GM18499 (cell line): ENCODE data around the gene CANT1.

Source experiments
- ATAC-seq: cut with Tn5 transposase; IDR thresholded peaks from one replicate; pipeline ENCODE4 v1.9.1; 2021; ENCODE audit warnings: moderate number of reproducible peaks; ENCODE audit not compliant: insufficient read depth, unreplicated experiment

Gene CANT1

DNA sequence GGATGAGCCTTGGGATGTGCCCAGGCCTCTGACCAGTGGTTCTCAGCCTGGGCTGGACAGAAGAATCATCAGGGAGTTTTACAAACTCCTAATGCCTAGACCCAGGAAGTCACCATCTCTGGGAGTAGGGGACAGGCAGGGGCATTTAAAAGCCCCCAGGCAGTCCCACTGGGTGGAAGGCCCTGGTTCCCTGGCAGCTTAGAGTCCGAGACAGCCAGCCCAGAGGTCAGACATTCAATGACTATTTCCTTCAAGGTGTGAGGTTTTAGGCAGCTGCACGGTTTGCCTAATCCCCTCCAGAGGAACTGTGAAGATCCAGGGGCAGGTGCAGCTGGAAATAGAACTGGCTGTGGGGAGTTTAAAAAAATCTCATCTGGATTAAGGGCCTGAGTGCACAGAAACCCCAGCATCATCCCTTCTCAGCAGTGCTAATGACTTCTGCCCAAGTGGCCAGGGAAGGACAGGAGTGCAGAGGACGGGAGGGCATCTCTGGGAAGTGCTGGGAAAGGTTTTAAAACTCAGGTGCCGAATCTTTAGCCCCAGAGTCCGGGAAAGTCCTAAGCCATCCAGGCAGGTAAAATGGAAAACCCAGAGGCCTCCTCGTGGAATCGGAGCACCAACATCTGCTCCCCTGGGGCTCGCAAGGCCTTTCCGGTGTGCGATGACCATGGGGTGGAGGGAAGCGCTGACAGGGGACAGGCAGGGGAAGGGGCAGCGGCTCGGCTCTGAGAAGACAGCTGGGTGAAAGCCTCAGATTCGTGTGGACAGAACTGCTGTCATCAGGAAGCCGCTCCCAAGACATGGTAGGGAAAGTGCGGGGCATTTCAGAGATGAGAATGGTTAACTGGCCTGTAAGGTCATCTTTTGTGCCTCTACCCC lies 28.3 kb downstream of the CANT1 start:
- no peak for ATAC-seq

DNA sequence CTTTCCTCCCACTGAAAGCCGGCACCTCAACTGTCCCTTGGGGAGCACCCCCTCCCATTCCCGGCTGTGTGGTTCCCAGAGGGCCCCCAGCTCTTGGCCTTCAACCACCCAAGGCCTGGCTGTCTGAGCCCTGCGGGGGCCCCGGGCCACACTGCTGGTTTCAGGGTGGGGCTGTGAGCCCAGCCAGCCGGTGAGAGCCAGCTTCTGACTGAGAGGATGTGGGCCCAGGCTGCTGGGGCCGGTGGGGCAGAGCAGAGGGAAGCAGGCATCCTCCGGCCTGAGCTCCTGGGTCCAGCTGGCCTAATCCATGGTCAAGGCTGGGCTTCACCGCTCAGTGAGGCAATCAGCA lies 29.0 kb downstream of the CANT1 start:
- ATAC-seq = no peak

DNA sequence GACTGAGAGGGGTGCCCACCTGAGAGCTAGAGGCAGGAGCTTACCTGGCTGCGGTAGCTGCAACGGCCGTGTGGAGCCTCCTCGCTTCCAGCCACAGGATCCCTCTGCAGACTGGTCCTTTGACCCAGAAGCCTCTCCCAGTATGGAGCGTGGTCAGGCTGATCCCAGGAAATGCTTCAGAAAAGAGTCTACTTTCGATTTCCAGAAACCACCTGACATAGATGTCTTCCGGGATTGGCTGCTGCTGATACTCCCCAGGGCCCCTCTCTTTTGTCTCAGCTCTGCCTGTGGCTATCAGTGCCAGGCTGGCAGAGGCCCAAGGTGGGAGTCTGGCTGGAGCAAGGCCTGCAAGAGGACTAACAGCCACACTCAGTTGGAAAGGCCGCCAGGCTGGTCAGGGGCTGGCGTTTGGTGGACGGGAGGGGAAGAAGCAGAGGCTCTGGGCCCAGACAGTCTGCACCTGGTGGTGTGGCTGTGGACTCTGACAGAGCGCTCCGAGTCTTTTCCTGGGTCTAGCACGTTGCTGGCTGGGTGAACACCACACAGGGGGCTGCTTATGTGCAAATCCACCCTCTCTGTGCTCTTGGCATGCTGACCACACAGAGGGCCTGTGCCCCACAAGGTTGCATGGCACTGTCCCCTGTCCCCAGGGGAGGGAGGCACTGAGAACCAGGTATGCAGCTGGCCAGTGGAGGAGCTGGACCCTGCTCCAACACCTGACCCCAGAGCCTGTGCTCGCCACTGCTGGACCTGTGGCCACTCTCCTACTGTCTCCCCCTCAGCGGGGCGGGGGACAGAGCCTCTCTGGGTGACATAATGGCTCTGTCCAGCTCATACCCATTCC lies 29.6 kb downstream of the CANT1 start, which contains the start of gene LGALS3BP:
Gene LGALS3BP (minus strand): TSS at position 144 of the 844 bp plus-strand sequence. CDS start 2,732 bp downstream, outside the sequence.
- no peak for ATAC-seq

DNA sequence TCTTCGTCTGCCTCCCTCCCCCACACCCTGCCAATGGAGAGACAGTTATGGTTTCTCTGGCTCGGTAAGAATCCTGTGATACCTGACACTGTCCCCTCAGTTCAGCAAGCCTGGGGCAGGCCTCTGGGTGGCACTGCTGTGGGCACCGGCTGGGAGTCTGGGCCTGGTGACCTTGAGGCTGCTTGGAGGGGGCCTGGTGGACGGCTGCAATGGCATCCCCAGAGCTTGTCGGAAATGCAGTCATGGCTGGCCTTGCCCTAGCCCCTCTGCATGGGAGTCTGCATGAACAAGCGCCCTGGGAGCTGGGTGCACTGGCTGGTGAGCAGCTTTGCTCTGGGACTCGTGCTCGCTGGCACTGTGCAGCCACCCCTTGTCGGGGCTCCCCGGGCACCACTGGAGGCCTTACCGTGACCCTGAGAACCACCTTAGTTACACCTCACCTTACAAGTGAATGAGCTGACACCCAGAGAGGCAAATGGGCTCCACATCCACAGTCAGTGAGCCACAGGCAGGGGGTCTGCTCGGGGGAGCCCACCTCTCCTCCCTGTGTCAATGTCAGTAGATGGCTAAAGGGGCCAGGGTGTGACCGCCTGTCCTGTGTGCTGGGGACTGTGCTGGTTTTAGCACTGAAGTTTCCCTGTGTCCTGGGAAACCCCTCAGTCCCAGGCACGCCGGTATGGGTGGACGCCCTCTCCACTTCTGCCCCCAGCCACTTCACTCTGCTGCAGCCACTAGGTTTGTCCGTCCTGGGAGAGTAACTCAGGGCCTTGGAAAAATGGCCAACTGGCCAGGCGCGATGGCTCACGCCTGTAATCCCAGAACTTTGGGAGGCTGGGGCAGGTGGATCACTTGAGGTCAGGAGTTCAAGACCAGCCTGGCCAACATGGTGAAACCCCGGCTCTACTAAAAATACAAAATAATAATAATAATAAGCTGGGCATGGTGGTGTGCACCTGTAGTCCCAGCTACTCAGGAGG lies 31.3 kb downstream of the CANT1 start:
- no peak for ATAC-seq

DNA sequence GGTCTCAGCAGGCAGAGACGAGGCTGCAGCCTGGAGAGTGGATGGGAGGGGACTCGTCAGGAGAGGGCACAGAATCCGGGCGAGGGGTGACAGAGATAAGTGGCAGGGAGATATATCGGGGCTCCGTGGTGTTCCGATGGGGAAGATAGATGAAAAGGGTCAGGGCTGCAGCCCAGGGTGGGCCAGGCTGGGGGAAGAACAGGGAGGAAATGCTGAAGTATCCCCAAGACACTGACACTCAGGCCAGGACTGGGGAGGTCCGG lies 32.0 kb downstream of the CANT1 start:
- no peak for ATAC-seq

DNA sequence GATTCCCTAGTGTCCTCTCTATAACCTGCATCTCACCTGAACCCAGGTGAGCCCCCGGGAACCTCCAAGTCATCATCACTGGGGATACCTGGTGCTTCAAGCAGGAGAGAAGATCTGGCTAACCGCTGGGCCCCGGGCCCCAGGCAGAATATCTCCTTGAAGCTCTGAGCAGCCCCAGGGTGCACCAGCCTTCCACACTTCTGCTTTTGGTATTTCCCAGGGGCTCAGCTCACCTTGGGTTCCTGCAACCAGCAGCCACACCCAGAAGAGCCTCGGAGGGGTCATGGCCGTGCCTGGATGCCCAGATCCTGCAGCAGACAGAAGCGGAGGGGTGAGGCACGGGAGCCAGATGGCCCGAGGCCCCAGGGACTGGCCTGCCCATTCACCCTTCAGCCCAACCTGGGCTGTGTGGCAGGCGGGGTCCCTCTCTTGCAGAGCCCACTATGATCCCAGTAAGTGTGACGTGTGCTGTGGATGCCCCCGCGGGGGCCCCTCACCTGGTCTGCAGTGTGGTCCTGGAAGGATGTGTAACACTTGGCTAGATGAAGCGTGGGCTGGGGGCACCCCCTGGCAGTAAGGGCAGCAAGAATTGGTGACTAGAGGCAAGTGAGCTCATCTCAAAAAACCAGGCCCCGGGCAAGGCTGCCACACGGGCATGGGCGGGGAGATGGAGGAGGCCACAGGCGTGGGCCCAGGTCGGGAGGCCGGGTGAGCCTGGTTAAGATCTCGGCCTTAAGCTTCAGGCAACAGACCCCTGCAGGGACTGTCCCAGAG lies 32.5 kb downstream of the CANT1 start:
- no peak for ATAC-seq

DNA sequence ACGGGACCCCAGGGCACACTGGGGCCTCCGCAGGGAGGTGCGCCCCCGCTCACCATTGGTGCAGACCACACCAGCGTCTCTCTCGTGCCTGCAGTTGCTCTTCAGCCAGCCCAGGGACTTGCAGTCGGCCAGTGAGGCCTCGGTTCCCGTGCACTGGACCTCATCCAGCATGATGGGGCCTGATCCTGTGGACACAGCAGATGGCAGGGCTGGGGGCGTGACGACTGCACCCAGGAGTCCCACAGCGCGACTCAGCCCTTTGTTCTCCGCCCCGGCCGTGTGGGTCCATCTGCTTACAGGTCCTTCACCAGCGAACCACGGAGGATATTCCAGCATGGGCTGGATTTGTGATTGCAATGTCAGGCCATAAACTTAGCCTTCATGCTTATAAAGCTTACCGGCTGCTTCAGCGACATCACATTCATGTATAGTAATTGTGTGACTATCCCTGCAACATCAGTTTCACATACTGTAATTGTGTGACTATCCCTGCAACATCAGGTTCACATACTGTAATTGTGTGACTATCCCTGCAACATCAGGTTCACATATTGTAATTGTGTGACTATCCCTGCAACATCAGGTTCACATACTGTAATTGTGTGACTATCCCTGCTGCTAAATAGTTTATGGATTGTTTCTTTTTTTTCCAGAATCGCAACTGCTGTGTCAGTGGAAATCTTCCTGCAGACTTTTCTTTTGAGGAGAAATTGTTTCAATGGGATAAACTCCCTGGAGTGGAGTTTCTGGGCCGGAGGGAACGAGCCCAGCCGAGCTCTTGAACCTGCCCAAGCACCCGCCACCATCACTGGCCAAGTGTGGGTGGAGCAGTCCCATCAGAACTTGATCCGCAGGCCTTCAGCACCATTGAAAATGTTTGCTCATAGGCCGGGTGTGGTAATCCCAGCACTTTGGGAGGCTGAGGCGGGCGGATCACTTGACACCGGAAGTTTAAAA lies 34.7 kb downstream of the CANT1 start:
- ATAC-seq = no peak

DNA sequence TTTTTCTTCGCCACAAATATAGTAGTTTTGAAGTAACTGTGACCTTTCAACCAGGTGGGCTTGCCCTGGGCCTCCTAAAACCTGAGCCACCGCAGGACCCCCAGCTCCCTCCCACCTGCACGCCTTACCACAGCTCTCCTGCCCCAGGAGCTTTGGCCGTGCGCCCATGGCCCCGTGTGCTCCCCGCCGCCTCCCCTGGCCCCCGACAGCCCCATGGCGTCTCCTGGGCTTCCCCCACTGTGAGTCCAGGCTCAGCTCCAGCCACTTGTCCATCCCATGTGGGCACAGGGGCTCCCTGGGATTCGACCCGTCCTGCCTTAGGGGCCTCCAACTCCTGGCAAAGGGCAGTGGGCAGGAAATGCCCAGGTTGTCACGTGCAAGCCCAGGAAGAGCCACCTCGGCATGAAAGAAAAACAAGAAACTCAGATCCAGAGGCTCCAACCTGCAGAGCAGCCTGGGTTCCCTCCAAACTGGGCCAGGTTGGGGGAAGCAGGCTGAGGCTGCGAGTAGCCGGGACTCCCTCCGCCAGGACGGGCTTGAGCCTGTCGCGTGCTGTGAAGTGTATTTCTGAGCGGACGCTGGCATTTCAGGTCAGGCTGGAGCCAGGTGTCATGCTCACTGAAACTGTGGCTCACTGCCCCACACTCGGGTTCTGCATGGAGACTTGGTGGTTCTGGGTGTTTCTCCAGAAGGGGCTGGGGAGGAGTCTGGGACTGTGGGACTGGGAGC lies 35.6 kb downstream of the CANT1 start:
- ATAC-seq = no peak

DNA sequence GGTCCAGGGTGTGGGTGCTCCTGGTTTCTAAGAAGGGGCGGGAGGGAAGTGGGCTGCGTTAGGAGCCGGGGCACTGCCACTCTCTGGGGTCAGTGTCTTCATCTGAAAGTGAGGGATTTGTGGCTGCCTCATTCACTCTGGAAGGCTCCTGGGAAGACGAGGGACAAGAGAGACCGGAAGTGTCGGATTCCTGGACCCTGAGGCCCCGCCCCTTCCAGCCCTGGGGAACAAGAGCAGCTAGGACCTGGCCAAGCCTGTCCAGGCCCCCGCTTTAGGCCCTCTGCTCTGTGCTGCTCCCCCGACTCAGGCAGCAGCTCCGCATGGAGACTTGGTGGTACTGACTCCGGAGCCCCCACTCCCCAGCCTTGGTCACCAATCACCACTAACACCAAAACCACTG lies 36.4 kb downstream of the CANT1 start:
- no peak for ATAC-seq

DNA sequence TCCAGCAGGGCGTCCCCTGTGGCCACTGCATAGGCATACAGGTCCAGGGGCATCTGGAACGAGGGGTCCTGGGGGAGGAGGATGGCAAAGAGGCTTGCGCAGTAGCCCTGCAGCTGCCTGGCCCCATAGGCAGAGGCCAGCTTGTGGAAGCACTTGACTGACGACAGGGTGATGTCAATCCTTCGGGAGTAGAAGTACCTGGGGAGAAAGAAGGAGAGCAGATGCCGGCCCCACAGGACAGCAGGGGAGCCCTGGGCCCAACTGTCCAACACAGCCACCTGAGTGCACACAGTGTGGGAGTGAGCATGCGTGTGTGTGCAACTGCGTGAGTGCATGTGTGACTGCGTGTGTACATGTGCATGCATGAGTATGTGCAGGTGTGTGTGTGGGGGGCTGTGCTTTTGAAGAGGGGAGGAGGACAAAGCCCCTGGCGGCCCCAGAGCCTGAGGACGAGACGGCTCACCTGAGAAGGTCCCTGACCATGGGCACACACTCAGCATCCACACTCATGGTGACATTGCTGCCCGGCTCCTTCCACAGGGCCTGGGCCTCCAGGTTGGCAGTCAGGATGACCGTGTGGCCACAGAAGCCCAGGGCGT lies 37.0 kb downstream of the CANT1 start:
- no peak for ATAC-seq

DNA sequence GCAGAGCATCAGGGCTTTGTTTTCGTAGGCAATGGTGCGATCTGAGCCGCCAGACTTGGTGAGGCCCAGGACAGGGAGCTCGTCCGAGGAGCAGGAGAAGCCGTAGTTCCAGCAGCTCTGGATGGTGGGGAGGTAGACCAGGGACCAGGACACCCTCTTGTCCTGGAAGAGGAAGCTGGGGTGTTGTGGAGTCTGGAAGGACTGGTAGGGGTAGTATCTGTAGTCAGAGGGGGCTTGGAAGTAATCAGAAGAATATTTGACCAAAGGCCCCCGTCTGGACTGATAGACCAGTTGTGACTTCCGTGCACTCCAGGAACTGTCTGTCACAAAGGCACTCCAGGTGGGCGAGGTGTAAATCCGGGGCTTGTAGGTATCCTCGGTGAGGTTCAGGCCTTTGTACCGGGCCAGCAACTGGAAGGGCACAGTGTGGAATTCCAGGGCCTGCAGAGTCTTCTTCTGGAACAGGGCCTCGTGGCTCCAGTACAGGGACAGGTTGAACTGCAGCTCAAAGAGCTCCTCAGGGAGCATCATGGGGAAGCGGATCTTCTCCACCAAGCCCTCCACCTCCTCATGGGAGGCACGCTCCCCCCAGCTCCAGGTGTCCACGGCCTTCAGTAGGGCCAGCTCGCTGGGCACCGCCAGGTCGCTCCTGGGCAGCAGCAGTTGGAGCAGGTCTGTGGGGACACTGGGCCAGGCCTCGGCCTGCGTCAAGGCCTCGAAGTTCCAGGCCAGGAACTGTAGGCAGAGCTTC lies 37.6 kb downstream of the CANT1 start:
- no peak for ATAC-seq

DNA sequence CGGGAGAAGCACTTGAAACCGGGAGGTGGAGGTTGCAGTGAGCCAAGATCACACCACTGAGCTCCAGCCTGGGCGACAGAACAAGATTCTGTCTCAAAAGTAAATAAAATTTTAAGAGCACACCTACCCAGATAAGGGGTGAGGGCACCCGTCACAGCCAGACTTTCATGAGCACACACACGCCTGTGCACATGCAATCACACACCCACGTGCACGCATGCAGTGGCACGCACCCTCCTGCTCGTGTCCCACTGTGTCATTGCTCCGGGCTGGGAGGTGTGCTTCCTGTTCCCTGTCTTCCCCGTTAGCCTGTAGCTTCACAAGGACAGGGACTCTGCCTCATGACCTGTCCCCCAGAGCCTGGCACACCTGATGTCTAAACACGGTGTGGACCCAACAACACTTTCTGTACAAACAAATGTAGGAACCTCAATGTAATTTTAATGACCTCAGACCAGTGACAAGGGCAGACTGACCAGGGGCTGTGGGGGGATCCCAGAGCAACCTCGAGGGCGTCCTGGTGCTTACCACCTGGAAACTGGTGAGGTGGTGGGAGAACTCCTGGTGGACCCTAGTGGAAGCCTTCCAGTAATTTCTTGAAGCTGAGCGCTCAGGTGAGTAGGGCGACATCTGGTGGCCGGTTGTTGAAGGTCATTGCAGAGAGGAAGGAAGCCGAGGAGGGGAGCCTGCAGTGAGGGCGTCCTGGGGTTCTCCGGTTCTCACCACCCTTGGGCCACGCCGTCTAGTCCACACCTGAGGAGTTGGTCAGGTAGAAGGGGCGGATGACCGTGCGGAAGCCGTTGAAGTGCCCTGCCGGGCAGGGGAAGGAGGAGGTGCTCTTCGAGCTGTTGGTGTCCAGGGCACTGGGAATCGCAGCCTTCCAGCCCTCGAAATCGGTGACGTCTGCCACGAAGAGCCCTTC lies 38.5 kb downstream of the CANT1 start:
- no peak for ATAC-seq

DNA sequence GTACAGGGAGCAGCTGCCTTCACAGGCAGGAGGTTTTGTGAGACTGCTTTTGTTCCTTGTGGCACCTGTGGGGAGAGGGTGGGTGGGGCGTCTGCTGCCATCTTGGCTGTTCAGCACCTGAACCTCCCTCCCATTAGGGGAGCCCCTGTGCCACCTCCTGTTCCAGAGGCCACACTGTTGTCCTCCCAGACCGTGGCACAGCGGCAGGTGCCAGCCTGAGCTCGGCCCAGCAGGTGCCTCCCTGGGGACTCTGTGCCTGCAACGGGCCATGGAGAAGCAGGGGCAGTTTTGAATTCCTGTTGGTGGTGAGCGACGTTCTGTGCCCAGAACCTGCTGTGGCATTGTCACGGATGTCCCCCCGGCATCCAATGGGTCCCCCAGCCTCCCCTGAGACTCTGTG lies 39.7 kb downstream of the CANT1 start:
- ATAC-seq = no peak

DNA sequence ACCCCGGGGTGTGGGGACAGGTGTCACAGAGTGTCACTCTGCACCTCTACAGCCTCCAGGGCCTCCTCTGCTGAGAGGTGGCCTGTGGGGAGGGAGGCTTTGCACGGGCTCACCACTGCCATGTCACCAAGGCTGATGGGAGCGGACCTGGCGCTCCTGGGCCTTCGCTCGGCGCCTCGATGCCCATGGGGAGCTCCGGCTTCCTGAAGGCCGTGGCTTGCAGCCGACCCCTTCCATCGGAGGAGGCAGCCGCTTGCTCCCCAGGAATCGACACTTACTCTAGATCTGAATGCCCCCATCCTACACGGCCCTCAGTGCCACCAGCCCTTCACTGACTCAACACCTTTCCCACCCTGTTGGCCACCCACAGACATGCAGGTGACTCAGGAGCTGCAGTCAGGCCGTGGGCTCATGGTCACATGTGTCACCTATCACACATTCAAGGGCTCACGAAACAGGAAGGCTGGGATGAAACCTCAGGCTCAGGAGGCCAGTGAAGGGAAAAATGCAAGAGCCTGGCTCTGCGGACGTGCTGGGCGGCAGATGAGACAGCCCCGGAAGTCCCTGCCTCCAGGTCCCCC lies 41.7 kb downstream of the CANT1 start:
- no peak for ATAC-seq

DNA sequence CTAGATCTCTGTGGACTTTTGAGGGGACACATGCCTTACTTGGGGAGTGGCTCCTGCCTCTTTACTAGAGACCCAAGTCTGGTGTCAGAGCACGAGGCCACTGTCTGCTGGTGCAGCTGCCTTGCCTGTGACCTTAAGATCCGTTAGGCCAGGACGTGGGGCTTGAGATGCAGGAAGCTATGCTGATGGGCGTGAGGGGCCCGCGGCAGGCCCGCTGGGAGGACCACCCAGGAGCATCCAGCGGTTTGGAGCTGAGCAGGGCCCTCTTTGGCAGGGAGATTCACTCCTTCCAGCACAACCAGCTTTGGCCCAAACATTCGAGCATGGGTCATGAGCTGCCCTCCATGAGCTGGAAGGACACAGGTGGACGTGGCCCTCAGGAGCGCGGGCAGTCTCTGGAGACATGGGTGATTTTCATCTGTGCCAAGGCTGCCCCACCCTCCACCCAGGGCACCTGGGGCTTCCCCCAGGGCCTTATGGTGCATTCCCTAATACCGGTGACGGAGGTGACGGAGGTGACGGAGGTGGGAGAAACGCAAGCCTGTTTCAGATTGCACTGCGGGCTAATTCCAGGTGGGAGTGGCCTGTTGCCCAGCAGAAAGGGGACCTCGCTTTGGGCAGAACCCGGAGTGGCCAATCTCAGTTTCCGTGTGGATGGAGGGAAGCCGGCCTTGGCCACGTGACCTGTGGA lies 42.5 kb downstream of the CANT1 start:
- no peak for ATAC-seq
